Pancreas (tissue), 10 donors: ENCODE measurements around the gene CYP26B1. TPM values are rescaled to one million over a fixed set of nuclear protein-coding genes. Genes with fewer than 3 reads are reported as not detected.

Source experiments
- ATAC-seq, 4 donors: fragments of 200-7000 bp; cut with Tn5 transposase; one replicate each; pipeline versions ENCODE4 v1.8.0 to v1.9.1; 2020; ENCODE audit warnings: mild to moderate bottlenecking in 4 of 4, moderate library complexity in 4 of 4
- DNase-seq, 6 donors: peaks; one replicate each; pipeline ENCODE4 v3.0.0-alpha.2; 2020
- FAIRE-seq: peaks from 2 replicates; lab custom pipeline; 2012; peaks lifted over from hg19 to GRCh38; lab: Jason Lieb, UNC
- H3K27ac ChIP-seq, 4 donors: fragments of 200-600 bp; sonication (generic); 1 replicate in 3 of 4; 2 replicates in 1 of 4; pipeline versions ENCODE4 v1.5.0 to v1.8.0; 2020
- H3K27me3 ChIP-seq, 4 donors: fragments of 200-600 bp; one replicate each; pipeline ENCODE4 v1.8.0; 2021
- H3K36me3 ChIP-seq, 3 donors: fragments of 200-600 bp; sonication (generic) in 1 of 3; one replicate each; pipeline versions ENCODE4 v1.5.0 to v1.8.0; 2020 to 2021
- H3K4me1 ChIP-seq, 3 donors: fragments of 200-600 bp; one replicate each; pipeline ENCODE4 v1.8.0; 2021
- H3K4me3 ChIP-seq, 4 donors: fragments of 200-600 bp; sonication (generic) in 2 of 4; one replicate each; pipeline versions ENCODE4 v1.5.0 to v1.8.0; 2020 to 2021
- H3K9me3 ChIP-seq, 4 donors: fragments of 200-600 bp; one replicate each; pipeline ENCODE4 v1.8.0; 2021
- CTCF ChIP-seq, 4 donors: fragments of 200-600 bp; sonication (generic) in 3 of 4; IDR thresholded peaks; one replicate each; pipeline versions ENCODE4 v1.5.0 to v1.8.0; 2021; ENCODE audit warnings: antibody characterized with exemption in 4 of 4
- WGBS, 2 donors: extraction: QIAGEN DNeasy Blood & Tissue Kit; methylation state at CpG; one replicate each; pipeline ENCODE4 v1.1.7; 2013; 5-methylcytosine and 5-hydroxymethylcytosine counted together
- intact Hi-C, 3 donors: fragments of 100-400 bp; cut with DNase I; formaldehyde crosslinking; loops; one replicate each; pipeline versions ENCODE4 v1.11.1 to v1.14.2; 2022
- polyA plus RNA-seq, 2 donors: library from polyadenylated mRNA; stranded (reverse); fragments of 200-250 nt; gene quantifications; one replicate each; pipeline ENCODE4 v1.2.3, GENCODE V29; 2013
- total RNA-seq, 6 donors: library from RNA; stranded (reverse); fragmentation: NEBNext Ultra II Directional in 4 of 6; extraction: Animal tissue kit (Norgen Biotek cat#: 25700) in 4 of 6; gene quantifications; one replicate each; pipeline versions ENCODE4 v1.2.1 to v1.2.4, GENCODE V29; 2021 to 2023
- donor health status: healthy with polysubstance abuse.
- donor health status: DM: no; HTN: no; CAD: no; lungs with moderate emphysema.
- donor health status: DM: no; HTN: no; CAD: no.
- donor health status: control.
- donor health status: control.
- donor health status: Bipolar disorder and iron deficiency.
- donor health status: DM: yes; HTN: yes; CAD: no.
- donor health status: DM: no; HTN: no; CAD: no.
- donor health status: DM: no; HTN: no; CAD: no.
- donor health status: DM: yes; HTN: yes; CAD: no.

The CYP26B1 gene
- total and polyA plus RNA-seq, 8 donors, result 0.16 to 1.3 (median 0.46) TPM

DNA sequence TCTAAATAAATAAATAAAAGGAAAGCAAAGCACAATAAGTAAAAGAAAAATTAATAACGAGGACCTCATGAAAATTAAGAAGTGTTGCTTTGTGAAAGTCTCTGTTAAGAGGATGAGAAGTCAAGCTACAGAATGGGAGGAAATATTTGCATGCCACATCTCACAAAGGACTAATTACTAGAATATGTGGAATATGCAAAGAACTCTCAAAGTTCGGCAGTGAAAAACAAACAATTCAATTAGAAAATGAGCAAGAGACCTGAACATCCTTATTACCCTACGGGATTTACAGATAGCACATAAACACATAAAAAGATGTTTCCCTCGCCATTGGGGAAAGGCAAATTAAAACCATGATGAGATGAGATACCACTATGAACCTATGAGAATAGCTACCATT is 23.3 kb downstream of the CYP26B1 start:
- intact Hi-C loops, result no loop called here
- no peaks in the 10 kb centered on the region for H3K36me3 ChIP-seq
- FAIRE-seq (no peak), DNase-seq (no peak), ATAC-seq (no peak)
- no peaks in the 10 kb centered on the region for H3K4me1 ChIP-seq
- no peak overlapping the region for H3K4me3 ChIP-seq
- WGBS, 2 donors, result 60 to 68% methylated on average over 4 of the region's 4 CpGs
- H3K27ac ChIP-seq, result no peak overlapping the region
- H3K9me3 ChIP-seq, result no peaks in the 10 kb centered on the region
- H3K27me3 ChIP-seq, result no peaks in the 10 kb centered on the region
- TF ChIP-seq CTCF (IDR thresholded peaks at IDR 0.05), result no peak

GRCh38 chr2:72121153-72121552 is 26.5 kb downstream of the CYP26B1 start:
- ATAC-seq (no peak), FAIRE-seq (no peak), DNase-seq (no peak)
- Histone ChIP-seq H3K9me3 (no peaks in the 10 kb centered on the region), H3K27ac (no peak overlapping the region), H3K27me3 (no peaks in the 10 kb centered on the region), H3K4me1 (no peaks in the 10 kb centered on the region), H3K36me3 (no peaks in the 10 kb centered on the region), H3K4me3 (no peak overlapping the region)
- no peak for TF ChIP-seq CTCF (IDR thresholded peaks at IDR 0.05)
- WGBS, 2 donors, result 58 to 60% methylated on average over 4 of the region's 4 CpGs
- intact Hi-C loops, result no loop called here

DNA sequence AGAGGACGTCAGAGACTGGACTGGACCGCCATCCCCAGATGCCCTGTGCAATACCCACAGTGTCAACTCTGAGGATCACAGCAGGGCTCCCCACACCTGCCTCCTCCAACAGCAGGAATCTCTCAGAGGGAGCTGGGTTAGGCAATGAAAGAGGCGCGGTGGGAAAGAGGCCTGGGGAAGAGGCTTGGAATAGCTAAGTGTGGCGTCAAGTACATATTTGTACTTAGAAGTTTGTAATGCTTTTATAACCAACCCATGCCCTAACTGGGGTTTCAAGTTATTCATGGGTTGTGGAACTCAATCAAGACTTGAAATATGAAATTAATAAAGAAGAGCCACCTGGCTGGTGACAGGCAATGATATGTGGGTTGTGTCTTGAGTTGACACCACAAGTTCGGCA is 28.7 kb downstream of the CYP26B1 start:
- 76 to 84% methylated on average over 6 of the region's 6 CpGs for WGBS, 2 donors
- DNase-seq (no peak), FAIRE-seq (no peak), ATAC-seq (no peak)
- Histone ChIP-seq H3K9me3 (no peaks in the 10 kb centered on the region), H3K36me3 (no peaks in the 10 kb centered on the region), H3K4me3 (no peak overlapping the region), H3K27ac (no peak overlapping the region), H3K4me1 (no peaks in the 10 kb centered on the region), H3K27me3 (no peaks in the 10 kb centered on the region)
- intact Hi-C loops, result no loop called here
- TF ChIP-seq CTCF (IDR thresholded peaks at IDR 0.05), result no peak

- Histone ChIP-seq H3K27ac (no peak overlapping the region), H3K4me3 (no peak overlapping the region), H3K4me1 (no peaks in the 10 kb centered on the region), H3K36me3 (no peaks in the 10 kb centered on the region), H3K27me3 (no peaks in the 10 kb centered on the region), H3K9me3 (no peaks in the 10 kb centered on the region)
- TF ChIP-seq CTCF (IDR thresholded peaks at IDR 0.05), result no peak
- FAIRE-seq (no peak), DNase-seq (no peak), ATAC-seq (no peak)
- 83 to 86% methylated on average over 6 of the region's 6 CpGs for WGBS, 2 donors
- intact Hi-C loops, result no loop called here
Measured at GRCh38 chr2:72118386-72118785, 29.3 kb downstream of the CYP26B1 start.

DNA sequence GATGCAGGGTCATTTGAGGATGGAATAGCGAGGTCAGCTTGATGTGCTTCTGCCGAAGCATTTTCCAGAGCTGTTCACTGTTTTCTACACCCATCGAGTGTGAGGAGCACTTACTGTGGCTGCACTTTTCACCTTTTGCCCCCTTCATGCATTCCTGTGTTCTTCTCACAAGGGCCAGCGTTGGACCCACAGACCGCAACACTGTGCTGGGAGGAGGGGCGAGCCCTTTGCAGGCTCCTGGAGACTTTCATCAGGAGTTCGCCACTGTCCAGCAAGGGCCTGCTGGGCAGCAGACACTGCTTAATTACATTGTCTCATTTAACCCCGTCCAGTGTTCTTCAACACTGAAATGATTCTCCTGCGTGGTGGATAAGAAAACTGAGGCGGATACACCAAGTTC is 29.9 kb downstream of the CYP26B1 start:
- intact Hi-C loops, result no loop called here
- no peak for DNase-seq
- Histone ChIP-seq H3K4me1 (no peaks in the 10 kb centered on the region), H3K9me3 (no peaks in the 10 kb centered on the region), H3K27me3 (no peaks in the 10 kb centered on the region), H3K36me3 (no peaks in the 10 kb centered on the region), H3K4me3 (no peak overlapping the region), H3K27ac (no peak overlapping the region)
- WGBS, 2 donors, result 75 to 83% methylated on average over 10 of the region's 10 CpGs
- no peak for ATAC-seq
- FAIRE-seq, result no peak
- TF ChIP-seq CTCF (IDR thresholded peaks at IDR 0.05), result no peak
